ENCODE measurements around the gene FOXP3. TPM values are rescaled to one million over a fixed set of nuclear protein-coding genes. Genes with fewer than 3 reads are reported as not detected.

The FOXP3 gene
- total and polyA plus RNA-seq, 3 donors from 2014 or later, result 1.1 to 2.5 (median 2.2) TPM

DNA sequence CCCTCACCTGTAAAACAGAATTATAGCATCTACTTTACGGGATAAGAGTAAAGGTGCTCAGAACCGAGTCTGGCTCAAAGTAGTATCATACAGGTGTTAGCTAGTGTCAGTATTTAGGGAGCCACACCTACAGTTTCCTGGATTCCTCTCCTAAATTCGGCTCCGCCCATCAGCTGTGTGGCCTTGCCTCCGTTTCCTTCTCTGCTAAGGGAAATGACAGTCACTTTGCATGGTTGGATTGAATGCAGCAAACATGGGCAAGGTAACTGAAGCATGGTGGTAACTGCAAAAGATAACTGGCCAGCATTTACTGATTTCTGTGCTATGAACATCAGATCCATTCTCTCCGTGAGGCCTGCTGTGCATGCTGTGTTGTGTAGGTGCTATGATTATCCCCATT, 7.9 kb upstream of the FOXP3 start:
- intact Hi-C loops (cut with DNase I; ENCODE audit: low total_unique reads), result no loop called here
- H3K27ac ChIP-seq, result no peak overlapping the region
- WGBS, 2 donors, result 44 to 59% methylated on average over 1 to 6 of the region's 6 CpGs
- TF ChIP-seq, protein P1, sequence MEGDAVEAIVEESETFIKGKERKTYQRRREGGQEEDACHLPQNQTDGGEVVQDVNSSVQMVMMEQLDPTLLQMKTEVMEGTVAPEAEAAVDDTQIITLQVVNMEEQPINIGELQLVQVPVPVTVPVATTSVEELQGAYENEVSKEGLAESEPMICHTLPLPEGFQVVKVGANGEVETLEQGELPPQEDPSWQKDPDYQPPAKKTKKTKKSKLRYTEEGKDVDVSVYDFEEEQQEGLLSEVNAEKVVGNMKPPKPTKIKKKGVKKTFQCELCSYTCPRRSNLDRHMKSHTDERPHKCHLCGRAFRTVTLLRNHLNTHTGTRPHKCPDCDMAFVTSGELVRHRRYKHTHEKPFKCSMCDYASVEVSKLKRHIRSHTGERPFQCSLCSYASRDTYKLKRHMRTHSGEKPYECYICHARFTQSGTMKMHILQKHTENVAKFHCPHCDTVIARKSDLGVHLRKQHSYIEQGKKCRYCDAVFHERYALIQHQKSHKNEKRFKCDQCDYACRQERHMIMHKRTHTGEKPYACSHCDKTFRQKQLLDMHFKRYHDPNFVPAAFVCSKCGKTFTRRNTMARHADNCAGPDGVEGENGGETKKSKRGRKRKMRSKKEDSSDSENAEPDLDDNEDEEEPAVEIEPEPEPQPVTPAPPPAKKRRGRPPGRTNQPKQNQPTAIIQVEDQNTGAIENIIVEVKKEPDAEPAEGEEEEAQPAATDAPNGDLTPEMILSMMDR (IDR thresholded peaks at IDR 0.05), result no peak
- no peak for TF ChIP-seq POLR2A (IDR thresholded peaks at IDR 0.05)
- H3K9me3 ChIP-seq, result no peaks in the 10 kb centered on the region
- H3K4me3 ChIP-seq, result no peak overlapping the region
- H3K27me3 ChIP-seq, result no peaks in the 10 kb centered on the region
- no peaks in the 10 kb centered on the region for H3K4me1 ChIP-seq
- no peak for DNase-seq
- H3K36me3 ChIP-seq (ENCODE audit: low read depth, missing control alignments), result no peaks in the 10 kb centered on the region

DNA sequence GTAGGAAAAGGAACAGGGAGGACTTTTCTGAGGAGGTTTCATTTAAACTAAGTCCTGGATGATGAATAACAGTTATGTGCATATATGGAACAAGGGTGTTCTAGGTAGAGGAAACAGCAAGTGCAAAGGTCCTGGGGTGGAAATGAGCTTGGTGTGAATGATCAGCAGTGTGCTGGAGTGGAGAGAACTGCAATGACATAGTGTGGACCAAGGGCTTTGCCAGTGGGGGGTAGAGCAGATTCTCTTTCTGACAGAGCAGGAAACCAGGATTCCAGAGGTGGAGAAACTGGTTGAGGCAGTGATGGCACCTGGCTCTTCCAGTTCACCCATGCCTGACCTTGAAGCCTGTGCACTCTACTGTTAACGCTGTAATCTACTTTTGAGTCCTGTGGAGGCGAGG, 6.8 kb upstream of the FOXP3 start:
- H3K9me3 ChIP-seq, result no peaks in the 10 kb centered on the region
- H3K27ac ChIP-seq, result no peak overlapping the region
- TF ChIP-seq POLR2A (IDR thresholded peaks at IDR 0.05), result no peak
- TF ChIP-seq, protein P1 (IDR thresholded peaks at IDR 0.05), result no peak
- no peaks in the 10 kb centered on the region for H3K4me1 ChIP-seq
- H3K4me3 ChIP-seq, result no peak overlapping the region
- H3K27me3 ChIP-seq, result no peaks in the 10 kb centered on the region
- DNase-seq, result no peak
- intact Hi-C loops (cut with DNase I; ENCODE audit: low total_unique reads), result no loop called here
- 70% methylated on average over 2 of the region's 2 CpGs; no CpG with 5 or more reads in 1 of the 2 donors for WGBS, 2 donors
- no peaks in the 10 kb centered on the region for H3K36me3 ChIP-seq (ENCODE audit: low read depth, missing control alignments)

DNA sequence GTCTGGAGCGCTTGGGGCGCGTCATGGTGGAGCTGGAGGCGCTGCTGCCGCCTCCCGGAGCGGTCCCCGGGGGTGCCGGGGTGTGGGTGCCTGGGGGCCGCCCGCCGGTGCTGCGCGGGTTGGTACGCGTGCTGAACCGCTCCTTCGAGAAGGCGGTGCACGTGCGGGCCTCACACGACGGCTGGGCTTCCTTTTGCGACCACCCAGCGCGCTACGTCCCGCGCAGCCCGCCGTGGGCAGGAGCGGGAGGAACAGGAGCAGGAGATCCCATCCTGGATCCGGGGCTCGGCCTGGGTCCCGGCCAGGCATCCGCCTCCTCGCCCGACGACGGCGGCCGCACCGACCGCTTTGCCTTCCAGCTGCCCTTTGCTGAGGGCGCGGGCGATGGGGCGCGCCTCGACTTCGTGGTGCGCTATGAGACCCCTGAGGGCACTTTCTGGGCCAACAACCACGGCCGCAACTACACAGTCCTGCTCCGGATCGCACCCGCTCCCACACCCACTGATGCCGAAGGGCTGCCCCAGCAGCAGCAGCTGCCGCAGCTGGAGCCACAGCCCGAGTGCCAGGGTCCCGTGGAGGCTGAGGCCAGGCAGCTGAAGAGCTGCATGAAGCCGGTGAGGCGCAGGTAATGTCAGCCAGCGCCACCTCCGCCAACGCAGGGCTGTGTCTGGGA, 5.9 kb upstream of the FOXP3 start:
- H3K36me3 ChIP-seq (ENCODE audit: low read depth, missing control alignments), result no peaks in the 10 kb centered on the region
- intact Hi-C loops (cut with DNase I; ENCODE audit: low total_unique reads), result no loop called here
- 44% methylated on average over 57 of the region's 66 CpGs; no CpG with 5 or more reads in 1 of the 2 donors for WGBS, 2 donors
- DNase-seq, result no peak
- no peaks in the 10 kb centered on the region for H3K27me3 ChIP-seq
- H3K27ac ChIP-seq, result peak overlapping the region; percentile 90 to 92
- no peaks in the 10 kb centered on the region for H3K9me3 ChIP-seq
- TF ChIP-seq POLR2A (IDR thresholded peaks at IDR 0.05), result no peak
- TF ChIP-seq, protein P1 (IDR thresholded peaks at IDR 0.05), result no peak
- peak overlapping the region; percentile 60 to 74 for H3K4me3 ChIP-seq
- H3K4me1 ChIP-seq, result no peaks in the 10 kb centered on the region

DNA sequence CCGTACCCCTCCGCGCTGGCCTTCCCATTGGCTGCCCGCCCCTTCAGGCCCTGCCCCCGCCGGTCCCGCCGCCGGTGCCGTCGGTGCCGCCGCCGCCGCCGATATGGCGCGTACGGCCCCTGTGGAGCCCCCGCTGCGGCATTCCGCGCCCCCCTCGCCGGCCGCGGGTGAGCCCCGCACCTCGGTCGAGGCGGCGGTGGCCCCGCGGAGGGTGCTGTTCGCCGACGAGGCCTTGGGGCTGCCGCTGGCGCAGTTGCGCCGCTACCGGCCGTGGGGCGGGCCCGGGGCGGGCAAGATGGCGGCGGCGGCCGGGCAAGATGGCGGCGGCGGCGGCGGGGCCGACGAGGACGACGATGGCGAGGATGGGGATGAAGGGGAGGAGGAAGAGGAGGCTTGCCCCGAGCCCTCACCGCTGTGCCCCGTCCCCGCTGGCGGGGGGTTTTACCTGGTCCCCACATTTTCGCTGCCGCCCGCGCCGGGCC, 5.3 kb upstream of the FOXP3 start, which contains the start of gene PPP1R3F:
Gene PPP1R3F (plus strand): TSS at position 27 of the 482 bp plus-strand sequence. CDS start 77 bp downstream, at position 104.
- intact Hi-C loops (cut with DNase I; ENCODE audit: low total_unique reads), result no loop called here
- TF ChIP-seq, protein P1 (IDR thresholded peaks at IDR 0.05), result no peak
- no peak for TF ChIP-seq POLR2A (IDR thresholded peaks at IDR 0.05)
- WGBS, 2 donors, result 0% methylated on average over 28 of the region's 70 CpGs; no CpG with 5 or more reads in 1 of the 2 donors

More for the DNA sequence above, 5.3 kb upstream of the FOXP3 start, which contains the start of gene PPP1R3F:
- Histone ChIP-seq H3K4me1 (no peaks in the 10 kb centered on the region), H3K27me3 (no peaks in the 10 kb centered on the region), H3K9me3 (no peaks in the 10 kb centered on the region), H3K36me3 (ENCODE audit: low read depth, missing control alignments) (no peaks in the 10 kb centered on the region), H3K27ac (peak within 1 kb of the TSS; percentile 90 to 92), H3K4me3 (peak within 1 kb of the TSS; percentile 60 to 74)
- no peak for DNase-seq
